HepG2 (cell line): ENCODE results near the gene C19orf85. TPM values are rescaled to one million over a fixed set of nuclear protein-coding genes. Genes with fewer than 3 reads are reported as not detected.
A peak's percentile ranks its signal among the peaks of the same experiment; 100 is the strongest.

ENCODE experiments used
- ATAC-seq: fragments of 200-7000 bp; cut with Tn5 transposase; 3 replicates; pipeline ENCODE4 v1.9.1; 2020; ENCODE audit warnings: mild to moderate bottlenecking, moderate library complexity
- BruUV-seq: library from RNA; stranded (reverse); fragments of 400-500 nt; replicated peaks from 2 replicates; lab custom pipeline; 2021; lab: Mats Ljungman, UMichigan
- CTCF ChIA-PET: fragments of 300-600 bp; formaldehyde crosslinking; extraction: SDS; loops from one replicate; lab custom pipeline; 2021; ENCODE audit warnings: low total read pairs, inconsistent platforms, low intra/inter-chr PET ratio; lab: Yijun Ruan, JAX
- POLR2A ChIA-PET: fragments of 350-600 bp; sonication (Branson Sonifier 250); formaldehyde crosslinking; loops from one replicate; lab custom pipeline; 2020; ENCODE audit warnings: antibody characterized with exemption, inconsistent platforms; lab: Yijun Ruan, JAX
- DNase-seq: peaks from one replicate; pipeline ENCODE4 v3.0.0-alpha.2; 2015; ENCODE audit warnings: low spot score
- FAIRE-seq: peaks from 3 replicates; lab custom pipeline; 2011; peaks lifted over from hg19 to GRCh38; lab: Jason Lieb, UNC
- H2AFZ ChIP-seq: one replicate; pipeline ENCODE4 v1.6.1; 2011; ENCODE audit warnings: low read length, inconsistent platforms
- H3K27ac ChIP-seq: fragments of 300-600 bp; 3 replicates; pipeline ENCODE4 v1.8.0; 2011; ENCODE audit warnings: mixed run types, mild to moderate bottlenecking, mixed read lengths, low read length, inconsistent platforms; ENCODE audit not compliant: insufficient read depth; ENCODE audit errors: extremely low read length
- H3K27me3 ChIP-seq, 2 experiments: fragments of 200-600 bp in 1 of 2; 2 replicates in 1 of 2; 3 replicates in 1 of 2; pipeline versions ENCODE4 v1.6.0 to v1.8.0; 2011; ENCODE audit warnings: low read length in 2 of 2, mild to moderate bottlenecking in 2 of 2, moderate library complexity in 2 of 2, inconsistent platforms in 1 of 2; ENCODE audit not compliant: insufficient read depth in 2 of 2, control insufficient read depth in 1 of 2
- H3K36me3 ChIP-seq, 2 experiments: fragments of 200-600 bp in 1 of 2; replicated peaks in 1 of 2; 2 replicates in 1 of 2; 3 replicates in 1 of 2; pipeline versions ENCODE4 v1.5.1 to v1.8.0; 2011; ENCODE audit warnings: low read length in 2 of 2, inconsistent platforms in 1 of 2; ENCODE audit not compliant: insufficient read depth in 2 of 2, control insufficient read depth in 1 of 2
- H3K4me1 ChIP-seq: 2 replicates; pipeline ENCODE4 v1.5.1; 2012; ENCODE audit warnings: low read length, inconsistent platforms; ENCODE audit not compliant: insufficient read depth
- H3K4me2 ChIP-seq: 2 replicates; pipeline ENCODE4 v1.6.0; 2011; ENCODE audit warnings: low read depth, low read length, inconsistent platforms
- H3K4me3 ChIP-seq, 3 experiments: fragments of 200-600 bp in 1 of 3; sonication (generic), shearing (Covaris generic) in 1 of 3; replicated peaks in 1 of 3; 2 replicates each; pipeline ENCODE4 v1.5.1; 2011 to 2016; ENCODE audit warnings: low read length in 3 of 3, inconsistent platforms in 2 of 3, low read depth in 2 of 3, mild to moderate bottlenecking in 2 of 3, control low read depth in 1 of 3, mixed read lengths in 1 of 3; ENCODE audit not compliant: insufficient read depth in 1 of 3
- H3K79me2 ChIP-seq: one replicate; pipeline ENCODE4 v1.6.1; 2011; ENCODE audit warnings: low read length, inconsistent platforms; ENCODE audit not compliant: insufficient read depth
- H3K9ac ChIP-seq: 2 replicates; pipeline ENCODE4 v1.6.0; 2011; ENCODE audit warnings: mild to moderate bottlenecking, low read depth, low read length, inconsistent platforms; ENCODE audit not compliant: insufficient read depth
- H3K9me3 ChIP-seq: 2 replicates; pipeline ENCODE4 v1.5.1; 2012; ENCODE audit warnings: mild to moderate bottlenecking, low read length
- H4K20me1 ChIP-seq: 2 replicates; pipeline ENCODE4 v1.6.0; 2011; ENCODE audit warnings: inconsistent platforms, mild to moderate bottlenecking, low read length, moderate library complexity; ENCODE audit not compliant: insufficient read depth
- CTCF ChIP-seq: sonication (generic); formaldehyde crosslinking; IDR thresholded peaks from 2 replicates; pipeline ENCODE4 v1.5.0; 2020; ENCODE audit warnings: mild to moderate bottlenecking, missing genetic modification reagents, moderate library complexity
- ZNF263 ChIP-seq: sonication (generic); formaldehyde crosslinking; IDR thresholded peaks from 2 replicates; pipeline ENCODE4 v1.4.0; 2020; ENCODE audit warnings: missing genetic modification reagents
- ZNF562 ChIP-seq: sonication (generic); formaldehyde crosslinking; IDR thresholded peaks from 2 replicates; pipeline ENCODE4 v1.8.0; 2022; ENCODE audit warnings: missing genetic modification reagents, borderline replicate concordance
- WGBS: methylation state at CpG from one replicate; pipeline ENCODE4 v1.1.6; 2017; ENCODE audit warnings: low lambda C conversion rate; 5-methylcytosine and 5-hydroxymethylcytosine counted together
- in situ Hi-C: cut with HindIII; loops from 2 replicates; pipeline ENCODE4 v1.10.0; 2017; ENCODE audit warnings: low pct_unique_long_range_greater_than_20kb; ENCODE audit not compliant: extremely low pct_ligation_motif_present
- intact Hi-C: fragments of 100-400 bp; cut with micrococcal nuclease; formaldehyde crosslinking; loops from one replicate; pipeline ENCODE4 v1.10.0; 2022; ENCODE audit not compliant: unreplicated experiment
- polyA plus RNA-seq, 8 experiments: library from polyadenylated mRNA; depleted of rRNA in 3 of 8; stranded (reverse) in 7 of 8; unstranded in 1 of 8; fragments of >200 nt; fragmentation: Illumina TruSeq in 4 of 8; extraction: Trizol in 4 of 8; gene quantifications; 2 replicates each; pipeline versions ENCODE4 v1.2.1 to v1.2.3, GENCODE V29; 2011 to 2016; ENCODE audit warnings: low read depth in 4 of 8, missing spikeins in 1 of 8, mixed read lengths in 1 of 8; ENCODE audit not compliant: insufficient read depth in 1 of 8
- total RNA-seq, 5 experiments: library from RNA; depleted of rRNA; stranded (reverse); fragments of >200 nt; fragmentation: Illumina TruSeq; extraction: Trizol; gene quantifications; 2 replicates each; pipeline ENCODE4 v1.2.3, GENCODE V29; 2016; ENCODE audit warnings: low read depth in 1 of 5

The C19orf85 gene
- total and polyA plus RNA-seq, 2 of the 13 experiments (the other 11 are each of a cell fraction or from before 2014, with no cell fraction given): not detected

GRCh38 chr19:55454787-55455243 lies 9.7 kb downstream of the C19orf85 start (continued):
- TF ChIP-seq CTCF (CRISPR knock-in tag): peak; percentile 77

- in situ Hi-C loops: no loop called here
- no peak for ATAC-seq
- Histone ChIP-seq H3K9ac (no peak overlapping the region), H3K36me3 (peaks cover 1 to 11% of the 10 kb centered on the region in 2 experiments; a peak in 4 of 5 replicates), H3K27me3 (peaks cover 0 to 17% of the 10 kb centered on the region in 2 experiments; a peak in 3 of 5 replicates), H3K9me3 (no peaks in the 10 kb centered on the region), H3K79me2 (peaks cover 4% of the 10 kb centered on the region), H3K4me1 (peaks cover 17% of the 10 kb centered on the region), H4K20me1 (peaks cover 10% of the 10 kb centered on the region; the same call in 1 of the 2 replicates), H3K27ac (no peak overlapping the region), H3K4me3 (no peak overlapping the region), H3K4me2 (no peak overlapping the region), H2AFZ (no peak overlapping the region)
- ChIA-PET CTCF (no interaction called here), POLR2A (interaction anchor here (0.7 to 3.3 kb wide), 2 partner anchors 8 to 47 kb away, joined by 3 to 11 read pairs; partner anchors contain the start of genes ISOC2 and UBE2S)
- WGBS: 86% methylated on average over 12 of the region's 12 CpGs
- intact Hi-C loops: no loop called here
- BruUV-seq: TSS peak; percentile 27
- no peak for DNase-seq
- no peak for TF ChIP-seq ZNF562 (CRISPR knock-in tag)
- TF ChIP-seq ZNF263 (CRISPR knock-in tag): peak; percentile 69; the same call in 1 of the 2 replicates
- no peak for FAIRE-seq
These were observed 10.9 kb downstream of the C19orf85 start for GRCh38 chr19:55453511-55454260.
